GM18873 (cell line): Measurements from ENCODE around the gene TYROBP.
A peak's percentile ranks its signal among the peaks of the same experiment; 100 is the strongest.
"Not testable (repeated sequence)": the region's sequence is repeated elsewhere in the genome, so short reads cannot be mapped to it uniquely, and the experiment has no call there.

ENCODE experiments used
- ATAC-seq: cut with Tn5 transposase; IDR thresholded peaks from one replicate; pipeline ENCODE4 v1.9.1; 2021; ENCODE audit warnings: mild to moderate bottlenecking, moderate library complexity, moderate number of reproducible peaks; ENCODE audit not compliant: unreplicated experiment, low FRiP score

Gene TYROBP

DNA sequence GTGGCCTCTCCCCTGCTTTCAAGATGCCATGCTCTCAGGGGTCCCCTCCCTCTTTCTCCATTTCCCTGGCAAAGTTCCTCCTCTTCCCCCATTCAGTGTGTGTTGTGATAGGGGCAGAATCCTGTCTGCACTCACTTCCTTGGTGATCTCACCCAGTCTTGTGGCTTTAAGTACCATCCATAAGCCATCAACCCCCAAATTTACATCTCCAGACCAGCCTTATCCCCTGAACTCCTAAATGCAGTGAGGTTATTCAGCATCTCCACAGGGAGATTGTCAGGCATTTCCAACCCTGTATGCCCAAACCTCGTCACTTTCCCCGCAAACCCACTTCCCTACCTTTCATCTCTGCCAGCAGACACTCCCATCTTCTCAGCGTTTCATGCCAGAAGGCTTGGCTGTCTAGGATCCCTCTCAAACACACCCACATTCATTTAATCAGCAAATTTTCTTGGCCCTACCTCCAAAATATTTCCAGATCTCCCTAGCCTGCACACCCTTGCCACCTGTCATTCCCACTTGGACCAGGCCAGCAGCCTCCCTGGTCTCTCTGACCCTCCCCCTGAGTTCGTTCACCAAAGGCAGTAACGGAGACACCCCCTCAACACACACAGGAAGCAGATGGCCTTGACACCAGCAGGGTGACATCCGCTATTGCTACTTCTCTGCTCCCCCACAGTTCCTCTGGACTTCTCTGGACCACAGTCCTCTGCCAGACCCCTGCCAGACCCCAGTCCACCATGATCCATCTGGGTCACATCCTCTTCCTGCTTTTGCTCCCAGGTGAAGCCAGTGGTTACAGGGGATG lies 6.0 kb downstream of the TYROBP start, which contains the start of gene HCST:
TSS of gene HCST (plus strand) at position 676 of the 808 bp plus-strand sequence. CDS start at position 741, 65 bp downstream.
- ATAC-seq, result no peak

DNA sequence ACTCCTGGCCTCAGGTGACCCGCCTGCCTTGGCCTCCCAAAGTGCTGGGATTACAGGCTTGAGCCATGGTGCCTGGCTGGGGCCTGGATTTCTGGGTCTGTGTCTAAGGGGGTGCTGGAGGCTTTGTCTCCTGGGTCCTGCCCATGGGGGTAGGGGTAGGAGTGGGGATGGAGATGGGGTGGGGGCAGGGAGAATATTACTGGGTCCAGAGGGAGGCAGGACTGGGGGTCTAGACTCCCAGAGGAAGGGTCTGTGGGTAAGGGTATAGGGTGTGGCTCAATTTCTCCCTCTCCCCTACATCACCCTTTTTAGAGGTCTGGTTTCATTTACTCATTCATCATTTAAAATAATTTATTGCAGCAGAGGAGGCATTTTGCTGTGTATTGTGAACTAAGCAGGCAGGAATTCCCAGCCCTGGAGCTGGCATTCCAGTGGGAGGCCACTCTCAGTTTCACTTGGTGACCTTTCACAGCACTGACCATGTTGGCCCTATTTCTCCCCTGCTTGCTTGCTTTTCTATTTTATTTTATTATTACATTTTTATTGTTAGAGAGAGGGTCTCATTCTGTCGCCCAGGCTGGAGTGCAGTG lies 6.9 kb downstream of the TYROBP start:
- no peak for ATAC-seq

DNA sequence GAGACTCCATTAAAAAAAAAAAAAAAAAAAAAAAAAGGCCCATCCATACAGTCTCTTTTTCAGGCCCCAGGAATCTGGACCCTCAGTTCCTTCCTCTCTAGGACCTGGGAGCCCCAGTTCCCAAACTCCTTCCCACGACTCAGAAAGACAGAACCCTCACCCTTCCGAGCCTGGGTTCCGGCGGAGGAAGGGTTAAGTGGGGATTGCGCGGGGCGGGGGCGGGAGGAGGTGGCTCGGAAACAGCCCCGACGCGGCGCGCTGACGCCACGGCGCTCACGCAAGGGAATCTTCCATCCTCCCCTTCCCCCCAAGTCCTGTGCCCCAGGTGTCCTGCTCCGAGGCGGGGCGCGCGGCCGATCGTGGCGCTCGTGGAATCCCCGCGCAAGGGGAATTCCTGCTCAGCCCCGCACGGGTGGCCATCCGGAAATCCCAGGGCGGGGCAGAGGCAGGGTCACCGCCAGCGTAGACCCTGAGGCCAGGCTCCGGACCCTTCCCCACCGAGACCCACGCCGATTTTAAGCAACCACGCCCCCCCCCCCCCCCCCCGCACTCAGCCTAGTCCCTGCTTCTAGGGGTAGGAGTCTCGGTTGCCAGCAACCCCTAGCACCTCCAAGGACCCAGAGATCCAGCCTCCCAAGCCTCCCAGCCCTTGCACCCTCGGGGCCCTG lies 8.4 kb downstream of the TYROBP start:
- peak; percentile 28 for ATAC-seq

DNA sequence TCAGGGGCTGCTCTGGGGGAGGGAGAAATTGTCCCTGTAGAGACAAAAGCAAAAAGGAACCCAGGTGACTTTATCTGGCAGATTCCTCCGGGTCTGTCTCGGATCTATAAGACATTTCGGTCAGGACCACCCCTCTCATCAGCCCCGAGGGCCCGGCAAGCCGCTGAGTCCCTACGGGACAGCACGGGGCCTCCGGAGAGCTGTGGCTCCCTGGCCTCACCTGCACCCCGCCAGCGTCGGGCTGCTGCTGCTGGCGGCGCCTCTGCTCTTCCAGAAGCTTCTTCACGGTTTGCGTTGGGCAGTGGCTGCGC lies 9.6 kb downstream of the TYROBP start:
- no peak for ATAC-seq

DNA sequence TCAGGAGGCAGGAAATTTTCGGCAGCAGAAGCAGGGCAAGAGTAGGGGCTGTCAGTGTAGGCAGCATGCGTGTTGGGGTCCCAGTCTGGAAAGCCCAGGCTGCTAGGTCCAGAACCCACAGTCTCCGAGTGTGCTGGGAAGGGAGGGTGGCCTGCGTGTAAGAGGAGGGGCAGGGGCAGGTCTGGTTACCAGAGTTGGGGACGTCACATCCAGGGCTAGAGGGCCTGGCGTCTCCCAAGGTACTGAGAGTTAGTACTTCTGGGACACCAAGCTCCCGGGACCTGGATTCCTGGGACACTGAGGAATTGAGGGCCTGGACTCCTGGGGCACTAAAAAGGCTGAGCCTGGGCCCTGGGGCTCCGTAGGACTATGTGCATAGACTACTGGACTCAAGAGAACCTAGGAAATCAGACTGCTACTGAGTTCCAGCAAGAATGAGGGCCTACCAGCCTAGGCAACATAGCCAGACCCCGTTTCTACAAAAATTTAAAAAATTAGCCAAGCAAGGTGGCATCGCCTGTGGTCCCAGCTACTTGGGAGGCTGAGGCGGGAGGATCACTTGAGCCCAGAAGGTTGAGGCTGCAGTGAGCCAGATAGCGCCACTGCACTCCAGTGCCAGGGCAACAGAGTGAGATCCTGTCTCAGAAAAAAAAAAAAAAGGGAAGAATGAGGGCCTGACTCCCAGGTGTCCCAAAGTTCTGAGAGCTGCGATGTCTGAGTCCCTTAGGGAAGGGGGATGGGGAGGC lies 10.2 kb downstream of the TYROBP start:
- no peak for ATAC-seq

DNA sequence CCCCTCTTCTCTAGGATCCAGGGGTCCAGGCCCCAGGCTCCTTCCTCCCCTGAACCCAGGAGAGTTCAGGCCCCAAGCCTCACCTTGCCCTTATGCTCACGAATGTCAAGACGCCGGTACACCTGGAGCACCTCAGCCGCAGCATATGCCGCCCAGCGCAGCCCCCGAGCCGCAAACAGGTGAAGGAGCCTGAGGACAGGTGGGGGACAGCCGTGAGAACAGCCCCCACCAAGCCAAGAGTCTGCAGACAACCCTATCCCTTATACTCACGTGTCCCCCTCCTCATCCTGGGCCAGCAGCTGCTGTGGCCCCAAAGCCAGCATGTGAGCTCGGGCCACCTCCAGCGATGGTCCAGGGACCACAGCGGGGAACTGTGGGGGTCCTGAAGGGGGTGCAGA lies 11.5 kb downstream of the TYROBP start:
- ATAC-seq, result no peak

DNA sequence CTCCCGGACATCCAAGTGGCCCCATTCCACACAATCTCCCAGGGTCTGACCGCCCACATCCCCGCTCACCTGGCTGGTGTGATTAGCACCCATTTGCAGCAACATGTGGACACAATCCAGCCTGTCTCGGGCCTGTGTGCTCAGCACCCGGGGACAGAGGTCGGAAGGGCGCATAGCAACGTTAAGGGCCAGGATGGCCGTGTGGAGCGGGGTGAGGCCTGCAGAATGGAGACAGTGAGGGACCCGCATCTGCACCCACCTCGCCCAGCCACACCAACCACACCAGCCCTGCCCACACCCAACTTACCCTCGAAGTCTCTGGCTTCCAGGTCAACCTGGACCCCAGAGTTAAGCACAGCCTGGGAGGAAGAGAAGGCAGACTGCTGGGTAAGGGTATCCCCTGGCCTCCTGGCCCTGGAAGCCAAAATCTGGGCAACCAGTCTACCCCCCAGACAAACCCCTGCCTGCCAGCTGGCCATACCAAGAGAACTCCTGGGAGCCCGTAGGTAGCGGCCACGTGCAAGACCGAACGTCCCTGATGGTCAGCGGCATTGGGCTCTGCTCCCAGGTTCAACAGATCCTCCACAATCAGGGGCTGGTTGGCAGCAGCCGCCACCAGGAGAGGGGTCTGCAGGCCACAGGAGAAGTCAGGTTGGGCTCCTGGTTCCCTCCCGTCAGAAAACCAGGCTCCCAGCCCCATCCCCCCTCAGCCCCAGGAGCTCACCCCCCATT lies 12.0 kb downstream of the TYROBP start:
- no peak for ATAC-seq

DNA sequence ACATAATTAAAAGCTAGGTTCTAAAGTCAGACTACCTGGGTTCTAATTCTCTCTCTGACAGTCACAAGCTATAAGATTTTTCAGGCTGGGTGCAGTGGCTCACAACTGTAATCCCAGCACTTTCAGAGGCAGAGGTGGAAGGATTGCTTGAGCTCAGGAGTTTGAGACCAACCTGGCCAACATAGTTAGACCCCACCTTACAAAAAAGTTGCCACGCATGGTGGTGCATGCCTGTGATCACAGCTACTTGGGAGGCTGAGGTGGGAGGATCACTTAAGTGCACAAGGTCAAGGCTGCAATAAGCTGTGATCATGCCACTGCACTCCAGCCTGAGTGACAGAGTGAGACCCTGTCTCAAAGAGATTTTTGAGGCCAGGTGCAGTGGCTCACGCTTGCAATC lies 13.8 kb downstream of the TYROBP start:
- no peak for ATAC-seq

DNA sequence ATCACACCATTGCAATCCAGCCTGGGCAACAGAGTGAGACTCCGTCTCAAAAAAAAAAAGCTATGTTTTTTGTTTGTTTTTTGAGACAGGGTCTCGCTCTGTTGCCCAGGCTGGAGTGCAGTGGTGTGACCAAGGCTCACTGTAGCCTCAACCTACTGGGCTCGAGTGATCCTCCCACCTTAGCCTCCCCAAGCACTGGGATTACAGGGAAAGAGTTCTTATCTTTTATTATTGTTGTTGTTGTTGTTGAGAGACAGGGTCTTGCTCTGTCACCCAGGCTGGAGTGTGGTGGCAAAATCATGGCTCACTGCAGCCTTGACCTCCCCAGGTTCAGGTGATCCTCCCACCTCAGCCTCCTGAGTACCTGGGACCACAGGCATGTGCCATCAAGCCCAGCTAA lies 16.3 kb downstream of the TYROBP start:
- not testable (repeated sequence) for ATAC-seq

DNA sequence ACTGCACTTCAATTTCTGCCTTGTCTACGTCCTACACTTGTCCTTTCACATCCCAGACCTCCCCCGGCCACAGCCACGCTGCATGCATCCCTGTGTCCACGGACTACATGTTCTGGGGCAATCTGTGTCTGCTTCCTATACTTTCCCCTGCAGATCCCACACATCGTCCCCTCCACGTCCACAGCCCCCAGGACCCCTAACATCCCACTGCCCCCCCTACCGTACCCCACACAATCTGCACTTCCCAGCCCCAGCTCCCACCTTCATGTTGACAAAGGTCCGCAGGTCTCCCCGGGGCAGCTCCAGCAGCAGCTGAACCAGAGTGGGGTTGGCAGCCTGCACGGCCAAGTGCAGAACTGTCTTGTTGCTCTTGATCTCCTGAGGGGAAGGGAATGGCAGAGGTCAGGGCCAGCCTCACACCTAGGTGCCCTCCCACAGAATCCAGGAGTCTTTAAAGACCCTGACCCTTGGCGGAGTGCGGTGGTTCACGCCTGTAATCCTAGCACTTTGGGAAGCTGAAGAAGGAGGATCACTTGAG lies 17.9 kb downstream of the TYROBP start:
- no peak for ATAC-seq

DNA sequence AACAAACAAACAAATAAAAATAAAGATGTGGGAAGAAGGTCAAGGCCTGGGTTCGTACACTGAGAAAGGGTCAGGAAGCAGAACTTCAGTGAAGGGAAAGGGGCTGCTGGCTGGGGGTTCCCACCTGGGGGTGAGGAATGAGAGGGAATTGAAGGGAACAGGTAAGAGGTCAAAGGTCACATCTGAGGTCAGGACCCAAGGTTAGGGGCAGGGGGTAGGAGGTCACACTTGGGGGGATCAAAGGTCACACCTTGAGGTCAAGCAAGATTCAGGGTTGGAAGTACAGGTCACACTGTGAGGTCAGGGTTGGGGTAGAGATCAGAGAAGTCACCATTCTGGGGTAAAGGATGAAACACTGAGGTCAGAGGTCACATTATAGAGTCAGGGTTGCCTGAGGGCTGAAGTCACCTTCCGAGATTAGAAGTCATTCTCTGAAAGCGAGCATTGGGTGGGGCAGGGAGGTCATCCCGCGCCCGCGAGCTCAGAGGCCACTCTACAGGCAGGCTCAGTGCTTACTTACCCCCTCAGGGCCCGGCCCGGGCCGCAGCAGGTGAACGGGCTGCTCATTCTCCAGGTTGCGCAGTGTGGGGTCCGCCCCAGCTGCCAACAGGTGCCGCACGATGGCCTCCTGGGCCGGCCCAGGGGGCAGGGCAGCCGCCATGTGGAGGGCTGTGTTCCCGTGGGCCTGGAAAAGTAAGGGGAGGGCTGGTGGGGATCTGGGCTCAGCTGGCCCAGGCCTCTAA lies 18.6 kb downstream of the TYROBP start:
- no peak for ATAC-seq

DNA sequence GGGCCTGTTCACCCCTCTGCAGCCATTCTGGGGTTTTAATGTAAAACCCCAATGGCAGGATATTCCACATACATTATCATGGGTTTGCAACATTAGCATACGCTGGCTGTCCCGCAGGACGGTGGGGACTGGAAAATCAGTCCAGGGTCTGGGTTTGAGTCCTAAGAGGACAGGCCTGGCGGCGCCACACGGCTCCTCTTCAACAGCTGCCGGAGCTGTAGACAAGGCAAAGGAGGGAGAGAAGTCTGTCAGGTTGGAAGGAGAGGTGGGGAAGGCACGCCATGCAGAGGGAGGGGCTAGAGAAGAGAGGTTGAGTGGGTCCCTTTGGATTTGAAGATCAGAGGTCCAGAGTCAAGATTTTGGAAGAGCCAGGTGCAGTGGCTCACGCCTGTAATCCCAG lies 19.7 kb downstream of the TYROBP start:
- ATAC-seq, result no peak

DNA sequence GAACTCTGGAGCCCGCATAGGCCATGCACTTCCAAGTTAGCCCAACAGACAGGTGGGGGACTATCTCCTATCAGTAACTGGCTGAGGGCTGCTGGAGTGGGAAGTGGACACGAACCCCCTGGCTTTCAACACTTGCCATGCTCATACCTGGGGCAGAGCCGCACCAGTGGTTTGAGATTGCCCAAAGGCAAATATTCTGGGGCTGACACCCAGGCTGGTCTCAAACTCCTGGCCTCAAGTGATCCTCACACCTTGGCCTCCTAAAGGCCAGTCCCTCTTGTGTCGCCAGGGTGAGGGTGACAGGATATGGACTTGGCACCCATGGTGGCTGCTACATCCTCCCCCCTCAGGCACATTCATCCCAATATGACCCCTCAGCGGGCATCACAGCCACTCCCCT lies 20.9 kb downstream of the TYROBP start:
- no peak for ATAC-seq

DNA sequence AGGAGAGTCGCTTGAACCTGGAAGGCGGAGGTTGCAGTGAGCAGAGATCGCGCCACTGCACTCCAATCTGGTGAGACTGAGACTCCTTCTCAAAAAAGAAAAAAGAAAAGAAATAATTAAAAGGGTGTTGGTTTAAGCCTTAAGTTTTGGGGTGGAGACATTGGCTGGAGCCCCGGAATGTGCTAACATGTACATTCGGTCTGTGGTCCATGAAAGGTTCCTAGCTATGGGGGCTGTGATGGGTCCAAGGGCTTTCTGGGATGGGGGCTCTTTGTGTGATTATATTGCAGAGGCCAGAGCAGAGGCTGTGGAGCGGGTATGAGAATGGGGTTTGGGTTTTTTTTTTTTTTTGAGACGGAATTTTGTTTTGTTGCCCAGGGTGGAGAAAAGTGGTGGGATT lies 22.2 kb downstream of the TYROBP start:
- no peak for ATAC-seq

DNA sequence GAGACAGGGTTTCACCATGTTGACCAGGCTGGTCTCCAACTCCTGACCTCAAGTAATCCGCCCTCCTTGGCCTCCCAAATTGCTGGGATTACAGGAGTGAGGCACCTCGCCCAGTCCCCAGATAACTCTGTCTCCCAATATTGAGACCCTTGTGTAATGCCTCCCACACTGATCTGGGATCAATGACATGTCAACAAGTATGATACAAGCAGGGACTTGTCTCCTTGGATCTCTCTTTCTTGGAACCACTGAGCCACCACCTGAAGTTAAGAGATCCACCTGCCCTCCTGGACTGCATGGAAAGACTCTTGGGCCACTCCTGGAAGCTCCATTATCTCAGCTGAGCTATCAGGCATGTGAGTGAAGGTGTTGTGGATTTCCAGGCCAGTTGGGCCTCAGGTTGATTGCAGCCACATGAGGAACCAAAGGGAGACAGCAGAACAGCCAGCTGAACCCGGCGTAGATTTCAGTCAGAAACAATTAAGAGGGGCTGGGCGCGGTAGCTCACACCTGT lies 22.8 kb downstream of the TYROBP start:
- ATAC-seq, result no peak

DNA sequence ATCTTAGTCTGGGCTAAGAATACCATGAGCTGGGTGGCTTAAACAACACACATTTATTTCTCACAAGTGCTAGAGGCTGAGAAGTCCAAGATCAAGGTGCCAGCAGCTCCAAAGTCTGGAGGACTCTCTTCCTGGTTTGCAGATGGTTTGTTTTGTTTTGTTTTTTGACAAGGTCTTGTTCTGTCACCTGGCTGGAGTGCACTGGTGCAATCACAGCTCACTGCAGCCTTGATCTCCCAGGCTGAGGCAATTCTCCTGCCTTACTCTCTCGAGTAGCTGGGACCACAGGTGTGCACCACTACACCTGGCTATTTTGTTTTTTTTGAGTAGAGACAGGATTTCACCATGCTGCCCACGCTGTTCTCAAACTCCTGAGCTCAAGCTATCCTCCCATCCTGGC lies 24.2 kb downstream of the TYROBP start:
- ATAC-seq, result no peak

DNA sequence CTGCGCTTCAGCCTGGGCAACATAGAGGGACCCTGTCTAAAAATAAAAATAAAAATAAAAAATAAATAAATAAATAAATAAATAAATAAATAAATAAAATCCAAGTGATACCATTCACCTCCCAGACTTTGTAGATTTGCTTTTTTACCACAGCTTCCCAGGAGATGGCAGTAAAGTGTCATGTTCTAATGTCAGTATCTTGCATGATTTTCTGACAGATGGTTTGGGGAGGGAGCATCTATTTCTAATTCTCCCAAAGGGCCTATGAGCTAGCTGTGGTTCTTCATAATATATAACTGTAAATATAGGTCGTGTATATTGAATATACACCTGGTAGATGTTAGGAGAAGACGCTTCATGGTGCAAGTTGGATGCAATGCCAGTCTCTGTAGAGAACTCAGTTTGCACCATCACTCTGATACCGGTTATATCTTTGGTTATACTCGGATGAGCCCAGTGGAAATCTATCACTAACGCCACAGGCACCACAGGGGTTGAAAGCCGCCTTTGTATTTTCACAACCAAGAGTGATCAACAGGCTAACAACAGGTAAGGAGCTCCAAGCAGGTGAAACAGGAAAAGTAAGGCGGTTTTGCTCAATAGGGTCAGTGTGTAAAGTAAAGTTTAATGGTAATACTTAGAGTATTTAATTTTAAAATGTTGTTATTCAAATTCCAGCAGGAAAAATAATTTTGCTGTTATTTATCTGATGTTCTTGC lies 25.8 kb downstream of the TYROBP start:
- no peak for ATAC-seq

DNA sequence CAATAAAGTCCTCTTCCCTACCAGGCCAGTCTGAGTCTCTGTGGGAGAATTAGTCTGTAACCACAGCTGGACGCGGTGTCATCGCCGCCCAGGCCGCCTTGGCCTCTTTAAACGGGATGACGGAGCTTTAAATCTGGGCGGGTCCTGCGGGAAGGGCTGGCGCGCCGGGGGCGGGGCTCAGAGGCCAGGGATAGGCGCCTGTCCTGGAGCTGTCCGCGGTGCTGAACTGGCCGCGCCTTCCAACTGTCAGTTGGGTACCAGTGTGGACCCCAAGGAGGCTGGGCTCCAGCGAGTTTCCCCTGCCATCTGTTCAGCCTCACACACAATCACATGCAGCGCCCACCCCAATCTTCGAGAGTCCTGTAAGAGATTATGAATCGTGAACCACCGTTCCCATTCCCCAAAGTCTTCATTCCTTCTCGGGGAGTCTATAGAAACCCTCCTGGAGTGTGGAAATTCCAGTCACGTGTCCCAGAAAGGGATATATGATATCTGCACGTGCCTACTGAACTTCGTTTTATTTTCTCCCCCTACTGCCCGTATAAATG lies 28.3 kb downstream of the TYROBP start:
- no peak for ATAC-seq
